ENCODE results near the gene MATN1.

Gene MATN1

DNA sequence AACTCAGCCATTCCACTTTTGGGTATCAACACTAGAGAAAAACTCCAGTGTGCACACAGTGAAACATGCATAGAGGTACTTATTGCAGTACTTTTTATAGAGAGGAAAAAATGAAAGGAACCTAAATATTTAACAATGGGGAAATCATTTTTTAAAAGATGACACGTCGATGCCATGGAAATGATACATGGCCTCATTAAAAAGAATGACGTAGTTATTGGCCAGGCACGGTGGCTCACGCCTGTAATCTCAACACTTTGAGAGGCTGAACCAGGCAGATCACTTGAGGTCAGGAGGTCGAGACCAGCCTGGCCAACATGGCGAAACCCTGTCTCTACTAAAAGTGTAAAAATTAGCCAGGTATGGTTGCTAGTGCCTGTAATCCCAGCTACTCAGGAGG is 42.5 kb downstream of the MATN1 start:
- no peak for DNase-seq (ENCODE audit: low read depth)

DNA sequence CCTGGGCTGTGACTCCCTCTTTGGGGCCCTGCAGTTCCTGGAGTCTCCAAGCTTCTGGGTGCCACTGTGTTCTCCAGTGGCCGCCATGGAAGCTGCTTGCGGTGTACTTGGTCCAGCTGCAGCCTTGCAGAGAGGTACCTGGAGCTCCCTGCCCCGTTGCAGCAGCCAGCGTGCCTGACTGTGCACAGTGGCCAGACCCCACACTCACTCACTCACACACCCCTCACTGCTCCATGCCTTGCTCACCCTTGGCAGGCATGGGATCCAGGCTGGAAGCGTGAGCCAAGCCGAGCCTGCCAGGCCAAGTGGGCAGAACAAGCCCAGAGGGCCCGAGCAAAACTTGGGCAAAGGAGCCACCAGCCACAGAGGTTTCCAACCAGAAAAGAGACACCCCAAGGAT is 43.0 kb downstream of the MATN1 start:
- DNase-seq (ENCODE audit: low read depth), result no peak

DNA sequence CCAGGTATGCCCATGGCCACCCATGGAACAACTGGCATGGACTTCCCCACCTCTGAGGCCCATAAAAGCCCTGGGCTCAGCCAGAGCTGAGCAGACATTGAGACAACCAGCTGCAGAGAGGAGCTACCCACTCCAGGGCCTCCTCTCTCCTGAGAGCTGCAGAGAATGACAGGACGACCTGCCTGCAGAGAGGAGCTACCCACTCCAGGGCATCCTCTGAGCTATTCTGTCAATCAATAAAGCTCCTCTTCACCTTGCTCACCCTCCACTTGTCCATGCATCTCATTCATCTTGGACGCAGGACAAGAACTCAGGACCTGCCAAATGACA is 43.4 kb downstream of the MATN1 start:
- DNase-seq (ENCODE audit: low read depth), result no peak

DNA sequence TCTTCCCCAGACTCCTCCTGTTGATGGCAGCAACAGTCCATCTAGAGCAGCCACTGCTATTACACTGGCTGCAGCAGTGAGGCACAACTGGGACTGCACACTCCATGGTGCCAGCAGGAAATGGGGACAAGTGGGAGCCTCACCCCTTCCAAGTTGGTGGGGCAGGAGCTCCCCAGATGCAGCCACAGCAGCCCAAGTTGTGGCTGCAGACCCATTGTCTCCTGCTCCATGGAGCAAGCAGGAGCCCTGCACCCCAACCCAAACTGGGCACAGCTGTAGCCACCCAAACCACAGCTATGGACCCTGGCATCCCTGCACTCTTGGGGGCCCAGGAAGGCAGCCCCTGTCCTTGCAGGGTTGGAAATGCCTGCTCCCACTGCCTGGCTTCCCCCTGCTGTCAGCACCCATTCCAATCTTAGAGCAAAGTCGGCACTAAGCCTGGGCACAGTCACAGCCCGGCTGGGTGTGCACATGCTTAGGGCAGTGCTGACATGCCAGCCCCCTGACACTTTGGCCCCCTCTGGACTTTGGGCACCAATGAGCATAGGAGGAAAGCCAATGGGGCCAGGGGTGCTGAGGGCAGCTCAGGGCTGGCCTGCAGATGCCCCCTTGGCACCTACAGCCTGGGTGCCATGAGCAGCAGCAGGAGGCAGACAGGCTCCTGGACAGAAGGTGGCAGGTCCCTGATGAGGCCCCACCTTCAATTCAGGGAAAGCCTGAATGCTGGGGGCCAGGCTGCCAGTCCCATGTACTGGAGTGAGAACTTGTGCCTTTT is 44.0 kb downstream of the MATN1 start:
- DNase-seq (ENCODE audit: low read depth), result no peak

DNA sequence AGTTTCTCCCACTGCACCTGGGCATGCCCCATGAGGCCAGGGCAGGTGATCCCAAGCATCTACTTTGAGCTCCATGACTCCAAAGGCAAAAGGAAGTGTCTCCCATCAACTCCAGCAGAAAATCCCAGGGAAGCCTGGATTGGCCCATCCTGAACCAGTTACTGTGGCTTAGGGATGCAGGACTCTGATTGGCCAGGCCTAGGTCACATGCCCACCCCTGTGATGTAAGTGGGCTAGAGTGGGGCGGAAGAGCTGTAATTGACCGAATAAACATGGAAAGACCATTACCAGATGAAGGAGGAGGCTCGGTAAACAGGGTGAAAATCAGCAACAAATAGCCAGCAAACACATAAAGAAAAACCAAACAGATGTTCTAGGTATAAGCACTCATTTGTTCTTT is 45.2 kb downstream of the MATN1 start:
- no peak for DNase-seq (ENCODE audit: low read depth)

DNA sequence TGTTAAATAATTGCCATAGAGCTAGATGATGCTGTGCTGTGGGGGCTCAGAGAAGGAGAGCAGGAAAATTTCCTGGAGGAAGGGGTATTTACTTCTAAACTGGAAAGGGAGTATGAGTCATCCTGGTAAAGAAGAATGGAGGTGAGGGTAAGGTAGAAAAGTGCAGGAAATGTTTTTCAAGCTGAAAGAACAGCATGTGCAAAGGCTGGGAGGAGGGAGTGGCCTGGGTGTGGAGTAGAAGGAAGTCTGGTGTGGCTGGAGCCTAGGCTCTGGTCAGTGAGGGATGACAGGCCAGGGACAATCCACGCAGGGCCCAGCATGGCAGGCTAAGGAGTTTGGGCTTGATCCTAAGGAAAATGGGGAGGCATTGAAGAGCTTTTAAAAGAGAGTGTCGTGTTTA is 45.9 kb downstream of the MATN1 start:
- no peak for DNase-seq (ENCODE audit: low read depth)

DNA sequence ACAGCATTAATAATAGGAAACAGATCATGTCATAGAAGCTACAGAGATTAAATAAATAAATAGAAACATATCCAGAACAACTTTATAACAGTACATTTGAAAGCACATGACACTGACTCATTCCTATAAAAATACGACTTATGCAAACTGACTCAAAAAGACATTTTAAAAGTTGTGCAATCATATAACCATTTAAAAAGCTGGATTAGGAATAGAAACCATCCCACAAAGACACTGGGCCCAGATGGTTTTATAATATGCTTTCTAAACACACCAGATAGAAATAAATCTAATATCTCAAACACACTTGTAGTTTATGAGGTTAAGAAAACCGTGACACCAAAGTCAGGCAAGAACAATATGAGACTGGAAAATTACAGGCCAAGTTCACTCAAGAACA is 47.6 kb downstream of the MATN1 start:
- DNase-seq (ENCODE audit: low read depth), result no peak

DNA sequence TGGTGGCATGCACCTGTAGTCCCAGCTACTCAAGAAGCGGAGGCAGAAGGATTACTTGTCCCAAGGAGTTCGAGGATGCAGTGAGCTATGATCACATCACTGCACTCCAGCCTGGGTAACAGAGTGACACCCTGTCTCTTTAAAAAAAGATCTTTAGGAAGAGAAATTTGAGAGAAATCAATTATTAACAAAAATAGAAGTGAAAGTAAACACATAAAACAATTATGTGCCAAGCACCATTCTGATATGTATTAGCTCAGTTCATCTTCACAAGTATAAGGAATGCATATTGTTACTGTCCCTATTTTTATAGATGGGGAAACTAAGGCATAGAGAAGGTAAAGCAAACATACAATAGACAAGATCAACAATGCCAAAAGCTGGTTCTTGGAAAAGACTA is 48.1 kb downstream of the MATN1 start:
- no peak for DNase-seq (ENCODE audit: low read depth)

DNA sequence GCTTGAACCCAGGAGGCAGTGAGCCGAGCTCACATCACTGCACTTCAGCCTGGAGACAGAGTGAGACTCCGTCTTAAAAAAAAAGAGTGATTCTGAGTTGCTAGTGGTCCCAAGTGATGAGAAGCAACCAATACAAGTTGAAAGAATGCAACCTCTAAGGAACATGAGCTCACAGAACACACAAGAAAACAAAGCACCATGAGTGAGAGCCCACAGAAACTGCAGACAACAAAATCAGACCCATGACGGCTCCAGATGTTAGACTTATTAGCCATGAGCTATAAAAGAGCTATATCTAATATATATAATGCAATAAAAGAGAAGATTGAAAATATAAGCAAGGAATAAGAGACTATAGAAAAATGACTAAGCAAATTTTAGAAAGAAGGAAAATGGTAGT is 50.0 kb downstream of the MATN1 start:
- no peak for DNase-seq (ENCODE audit: low read depth)

DNA sequence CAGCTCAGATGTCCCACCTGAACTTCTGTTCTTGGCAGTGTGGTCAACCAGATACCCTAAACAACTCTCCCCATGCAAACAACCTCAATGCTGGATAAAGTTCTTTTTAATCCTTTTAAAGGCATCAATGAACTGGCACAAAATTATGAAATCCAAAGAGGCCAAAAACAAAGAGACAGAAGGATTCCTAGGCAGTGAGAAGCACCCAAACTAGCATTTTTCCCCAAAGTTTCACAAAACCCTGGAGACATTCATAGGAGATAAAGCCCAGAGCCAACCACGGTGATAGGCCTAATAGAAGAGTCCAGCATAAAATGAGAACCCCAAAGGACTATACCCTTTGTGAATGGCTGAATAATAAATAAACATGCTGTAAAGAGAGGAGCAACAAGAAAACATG is 50.7 kb downstream of the MATN1 start:
- no peak for DNase-seq (ENCODE audit: low read depth)

DNA sequence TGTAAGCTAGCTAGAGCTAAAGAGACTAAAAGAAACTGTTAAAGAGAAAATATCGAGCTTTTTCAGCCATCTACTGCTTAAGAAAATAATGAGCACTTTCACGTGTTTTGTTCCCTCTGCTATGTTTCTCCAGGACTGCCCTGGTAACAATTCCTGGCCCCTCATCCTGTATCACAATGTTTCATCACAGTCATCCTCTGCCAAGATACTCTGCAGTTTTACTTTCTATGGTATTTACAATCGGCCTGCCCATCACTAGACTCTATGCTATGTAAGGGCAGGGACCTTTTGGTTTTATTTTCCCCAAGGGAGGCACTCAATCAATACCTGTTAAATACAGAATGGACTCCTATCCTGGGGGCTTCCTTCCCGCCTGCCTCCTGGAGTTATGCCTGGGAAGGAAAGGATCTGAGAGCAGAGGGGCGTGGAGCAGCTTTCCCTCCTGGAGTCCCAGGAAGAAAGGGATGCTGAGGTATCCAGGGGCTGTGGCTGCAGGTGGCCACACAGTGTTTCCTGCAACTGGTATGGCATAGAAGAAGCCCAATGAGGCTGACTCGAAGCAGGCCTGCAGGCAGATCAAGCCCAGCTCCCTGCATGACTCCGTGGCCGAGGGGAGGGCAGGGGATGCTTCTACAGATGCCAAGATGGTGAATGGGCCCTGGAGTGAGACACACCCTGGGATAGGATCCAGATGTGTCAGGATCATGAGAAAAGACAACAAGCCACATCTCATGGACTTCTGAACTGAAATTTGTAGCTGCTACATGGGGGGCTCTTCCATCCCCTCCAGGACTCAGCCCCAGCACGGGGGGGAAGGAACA is 52.9 kb downstream of the MATN1 start:
- DNase-seq (ENCODE audit: low read depth), result no peak

DNA sequence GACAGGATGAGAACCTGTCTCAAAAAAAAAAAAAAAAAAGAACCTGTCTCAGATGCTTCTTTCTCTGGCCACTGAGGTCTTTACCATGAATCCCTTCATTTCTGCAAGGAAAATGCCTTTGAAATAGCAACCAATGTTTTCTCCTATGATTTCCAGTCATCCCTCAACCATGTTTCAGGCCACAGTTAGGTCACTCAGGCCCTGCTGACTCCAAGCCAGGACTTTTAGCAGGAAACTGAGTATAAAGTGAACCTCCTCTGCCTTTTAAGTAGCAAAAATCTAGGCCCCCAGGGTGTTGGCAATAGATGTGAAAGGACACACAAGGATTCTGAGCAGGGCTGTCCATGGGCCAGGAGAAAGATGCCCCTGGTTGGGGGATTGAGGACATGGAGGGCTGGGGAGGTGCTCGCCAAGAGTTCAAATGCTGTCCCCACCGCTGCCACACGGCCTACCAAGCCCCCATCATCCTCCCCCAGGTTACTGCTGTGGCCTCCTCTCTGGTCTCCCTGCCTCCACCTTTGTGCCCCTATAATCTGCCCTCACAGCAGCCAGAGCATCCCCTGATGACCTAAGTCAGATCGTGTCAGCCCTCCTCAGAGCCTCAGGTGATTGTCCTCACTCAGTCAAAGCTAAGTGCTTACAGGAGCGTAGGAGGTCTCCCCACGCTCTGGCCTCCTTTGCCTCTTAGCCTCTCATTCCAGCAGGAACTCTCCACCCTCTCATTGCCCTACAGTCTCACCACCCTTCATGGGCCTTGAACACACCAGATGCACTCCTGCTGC is 54.6 kb downstream of the MATN1 start:
- no peak for DNase-seq (ENCODE audit: low read depth)

DNA sequence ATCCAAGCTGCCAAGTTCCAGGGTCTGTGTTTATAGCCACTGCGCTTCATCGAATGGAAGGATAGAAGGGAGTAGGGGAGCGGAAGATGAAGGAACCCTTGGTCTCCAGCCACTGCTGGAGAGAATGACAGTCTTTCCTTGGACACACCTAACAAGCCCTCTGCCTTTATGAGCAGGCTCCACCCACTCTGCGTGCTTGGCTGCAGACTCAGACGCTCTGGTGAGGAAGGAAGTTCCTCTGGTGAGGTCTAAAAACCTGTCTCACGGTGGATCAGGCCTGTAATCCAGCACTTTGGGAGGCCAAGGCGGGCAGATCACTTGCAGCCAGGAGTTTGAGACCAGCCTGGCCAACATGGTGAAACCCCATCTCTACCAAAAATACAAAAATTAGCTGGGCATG is 55.4 kb downstream of the MATN1 start:
- no peak for DNase-seq (ENCODE audit: low read depth)

DNA sequence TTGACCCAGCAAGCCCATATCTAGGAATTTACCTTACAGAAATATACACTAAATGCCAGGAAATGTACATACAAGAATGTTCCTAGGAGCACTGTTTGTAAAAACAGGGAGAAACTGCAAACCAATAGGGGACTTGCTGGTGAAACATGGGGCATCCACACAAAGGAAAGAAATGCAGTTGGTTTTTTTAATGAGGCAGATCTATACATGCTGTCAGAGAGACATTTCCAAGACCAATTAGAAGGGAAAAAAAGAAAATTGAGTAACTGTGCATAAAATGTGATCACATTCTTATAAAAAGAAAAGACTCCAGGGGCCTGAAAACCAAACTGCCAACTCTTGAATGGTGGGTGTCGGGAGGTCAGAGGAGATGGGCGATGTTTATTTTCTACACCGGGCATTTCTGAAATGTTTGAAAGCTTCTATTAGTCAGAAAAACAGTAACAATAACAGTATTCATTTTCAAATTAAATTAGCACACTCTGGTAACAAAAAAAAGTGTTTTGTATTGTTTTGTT is 56.6 kb downstream of the MATN1 start:
- no peak for DNase-seq (ENCODE audit: low read depth)

DNA sequence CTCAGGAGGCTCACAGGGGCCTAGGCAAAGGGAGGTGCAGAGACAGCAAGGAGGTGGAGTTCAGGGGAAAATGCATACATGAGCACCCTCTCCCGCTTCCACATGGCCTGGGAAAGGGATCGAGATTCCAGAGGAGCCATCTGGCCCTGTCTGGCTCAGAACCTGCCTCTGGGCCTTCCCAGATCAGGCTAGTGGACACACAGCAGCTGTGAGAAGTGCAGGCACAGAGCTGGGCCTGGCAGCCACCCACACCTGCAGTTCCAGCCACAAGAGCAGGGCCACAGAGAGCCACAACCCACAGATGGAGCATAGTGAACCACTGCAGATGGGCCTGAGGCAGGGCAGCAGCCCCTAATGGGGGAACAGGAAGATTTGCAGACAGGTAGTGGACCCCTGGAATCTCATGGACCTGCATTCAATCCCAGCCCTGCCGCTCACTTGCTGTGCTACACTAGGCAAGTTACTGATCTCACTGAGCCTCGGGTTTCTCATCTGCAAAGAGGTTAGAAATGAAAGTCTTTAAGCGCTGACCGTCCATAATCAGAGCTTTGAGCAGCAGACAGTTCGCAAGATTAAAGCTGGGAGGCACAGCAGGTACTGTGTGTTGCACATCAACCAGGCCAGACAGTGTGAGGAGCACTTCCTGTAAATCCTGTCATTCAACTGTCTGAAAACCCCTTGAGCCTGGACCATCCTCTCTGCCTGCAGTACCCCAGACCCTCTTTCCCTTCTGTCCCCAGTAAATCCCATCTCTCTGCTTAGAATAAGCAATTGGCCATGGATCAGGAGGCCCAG is 58.0 kb downstream of the MATN1 start:
- no peak for DNase-seq (ENCODE audit: low read depth)

DNA sequence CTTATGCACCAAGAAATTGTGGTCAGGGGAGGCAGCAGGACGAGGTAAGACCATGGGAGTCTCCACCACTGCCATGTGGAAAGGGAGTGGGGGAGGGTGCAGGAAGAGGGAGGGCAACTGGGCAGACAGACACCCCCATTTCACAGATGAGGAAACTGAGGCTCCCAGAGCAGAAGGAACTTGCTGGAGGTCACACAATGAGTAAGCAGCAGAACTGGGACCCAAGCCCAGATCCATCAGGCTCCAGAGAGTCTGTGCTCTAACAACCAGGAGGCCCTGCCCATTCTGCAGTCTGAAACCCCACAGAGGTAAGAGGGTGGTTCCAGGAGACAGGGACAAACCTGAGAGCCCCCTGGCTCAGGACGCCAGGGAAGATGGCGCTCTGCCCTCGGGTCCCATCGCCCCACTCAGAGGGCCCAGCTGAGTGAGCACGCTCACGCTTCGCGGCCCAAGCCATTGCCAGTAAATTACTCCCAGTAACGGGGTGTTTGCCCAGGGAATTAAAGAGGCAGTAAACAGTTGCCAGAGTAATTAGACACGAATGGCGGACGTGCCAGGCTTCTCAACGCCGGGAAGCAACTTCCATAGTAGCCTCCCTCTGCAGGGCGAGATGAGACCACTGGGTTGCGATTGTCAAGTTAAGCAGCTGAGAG is 59.2 kb downstream of the MATN1 start:
- no peak for DNase-seq (ENCODE audit: low read depth)

DNA sequence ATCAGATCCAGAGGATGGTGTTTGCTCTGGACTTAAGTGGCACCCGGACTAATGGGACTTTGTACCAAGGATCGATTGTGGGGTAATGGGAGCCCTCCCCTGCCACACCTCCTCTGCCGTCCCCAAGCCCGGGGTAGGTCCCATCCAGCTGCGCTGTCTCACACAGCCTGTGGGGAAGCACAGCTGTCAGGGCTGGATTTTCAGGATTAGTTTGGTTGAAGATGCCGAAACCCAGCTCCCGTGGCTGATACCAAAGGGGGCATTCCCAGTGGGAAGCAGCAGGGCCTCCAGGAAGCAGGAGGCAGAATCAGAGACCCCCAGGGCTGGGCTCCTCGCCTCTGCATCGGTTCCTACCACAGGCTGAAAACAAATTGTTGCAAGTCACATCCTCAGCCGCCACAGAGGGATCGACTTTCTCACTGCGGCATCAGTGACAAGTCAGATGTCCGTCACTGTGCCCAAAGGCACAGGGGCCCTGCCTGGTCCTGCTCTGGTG is 59.7 kb downstream of the MATN1 start:
- no peak for DNase-seq (ENCODE audit: low read depth)

DNA sequence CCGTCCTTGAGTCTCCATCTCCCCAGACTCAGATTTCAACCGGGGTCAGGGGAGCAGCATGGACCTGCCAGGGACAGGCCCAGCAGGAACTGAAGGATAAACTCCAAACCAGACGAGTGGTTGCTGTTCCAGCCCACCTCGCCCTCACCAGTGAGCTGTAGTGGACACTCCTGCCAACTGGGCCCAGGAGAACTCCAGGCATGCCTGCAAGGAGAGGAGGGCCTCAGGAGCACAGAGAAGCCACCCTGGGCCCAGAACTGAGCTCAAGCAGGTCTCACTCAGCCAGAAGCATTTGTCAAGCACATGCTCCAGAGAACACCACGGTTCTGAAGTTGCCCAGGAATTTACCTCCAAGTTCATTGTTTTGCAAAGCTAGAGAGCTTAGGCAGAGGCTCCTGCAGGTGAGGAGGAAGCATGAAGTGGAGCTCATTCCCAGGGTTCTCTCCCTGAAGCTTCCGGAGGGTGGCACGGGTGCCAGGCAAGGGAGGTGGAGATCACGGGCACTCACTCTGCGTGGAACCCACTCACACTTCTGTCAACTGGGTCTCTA is 61.0 kb downstream of the MATN1 start:
- no peak for DNase-seq (ENCODE audit: low read depth)

DNA sequence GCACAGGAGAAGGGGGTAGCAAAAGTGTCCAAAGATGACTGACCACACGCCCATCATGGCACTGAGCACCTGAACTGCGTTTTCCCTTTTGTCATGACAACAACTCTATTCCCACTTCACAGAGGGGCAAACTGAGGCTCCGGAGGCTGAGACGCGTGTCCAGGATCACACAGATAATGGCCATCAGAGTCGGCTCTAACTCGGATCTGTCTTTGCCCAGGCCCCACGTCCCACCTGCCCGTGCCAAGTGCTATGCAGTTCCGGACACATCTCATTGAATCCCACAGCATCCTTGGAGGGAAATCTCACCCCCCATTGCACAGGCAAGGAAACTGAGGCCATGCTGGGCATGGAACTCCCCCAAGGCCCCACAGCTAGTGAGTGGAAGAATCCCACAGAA is 62.1 kb downstream of the MATN1 start:
- no peak for DNase-seq (ENCODE audit: low read depth)

Measured in stimulated activated CD8-positive, alpha-beta memory T cell treated with anti-CD3 and anti-CD28 coated beads, Interleukin-7, amount 100 ng/mL, for 24 hours (primary cell).